ENCODE measurements around the gene LRRTM2.

The LRRTM2 gene

GRCh38 chr5:138870611-138871010 lies 4.5 kb downstream of the LRRTM2 start:
- no peak overlapping the region for H3K4me3 ChIP-seq (ENCODE audit: low read depth, low read length)
- ChIA-PET CTCF (no interaction called here), POLR2A (no interaction called here)
- TF ChIP-seq CTCF (IDR thresholded peaks at IDR 0.05; ENCODE audit: insufficient read depth, low read length, missing control alignments): no peak
- DNase-seq (ENCODE audit: low read depth, low spot score): no peak

- no peak overlapping the region for H3K4me3 ChIP-seq (ENCODE audit: low read depth, low read length)
- TF ChIP-seq CTCF (IDR thresholded peaks at IDR 0.05; ENCODE audit: insufficient read depth, low read length, missing control alignments): no peak
- CTCF ChIA-PET: interaction anchor here (1.3 kb wide), 1 partner anchor 80 kb away, joined by 3 read pairs; no protein-coding TSS in a partner anchor
- DNase-seq (ENCODE audit: low read depth, low spot score): no peak
- POLR2A ChIA-PET: no interaction called here
These were observed 5.2 kb downstream of the LRRTM2 start for GRCh38 chr5:138869763-138870500.

GRCh38 chr5:138869038-138869437 lies 6.1 kb downstream of the LRRTM2 start:
- POLR2A ChIA-PET: no interaction called here
- no peak for TF ChIP-seq CTCF (IDR thresholded peaks at IDR 0.05; ENCODE audit: insufficient read depth, low read length, missing control alignments)
- H3K4me3 ChIP-seq (ENCODE audit: low read depth, low read length): no peak overlapping the region
- no peak for DNase-seq (ENCODE audit: low read depth, low spot score)
- CTCF ChIA-PET: interaction anchor here (1.3 kb wide), 2 partner anchors 44 to 79 kb away, joined by 3 to 5 read pairs; no protein-coding TSS in a partner anchor

- TF ChIP-seq CTCF (IDR thresholded peaks at IDR 0.05; ENCODE audit: insufficient read depth, low read length, missing control alignments): no peak
- CTCF ChIA-PET: interaction anchor here (0.8 to 1.3 kb wide), 4 partner anchors 11 to 395 kb away, joined by 3 to 6 read pairs (median 5); no protein-coding TSS in a partner anchor
- POLR2A ChIA-PET: no interaction called here
- no peak for DNase-seq (ENCODE audit: low read depth, low spot score)
- H3K4me3 ChIP-seq (ENCODE audit: low read depth, low read length): no peak overlapping the region
These were observed 8.1 kb downstream of the LRRTM2 start for GRCh38 chr5:138867011-138867410.

GRCh38 chr5:138853132-138853531 lies 22.0 kb downstream of the LRRTM2 start:
- no peak overlapping the region for H3K4me3 ChIP-seq (ENCODE audit: low read depth, low read length)
- TF ChIP-seq CTCF (IDR thresholded peaks at IDR 0.05; ENCODE audit: insufficient read depth, low read length, missing control alignments): no peak
- DNase-seq (ENCODE audit: low read depth, low spot score): no peak
- ChIA-PET POLR2A (no interaction called here), CTCF (no interaction called here)

- TF ChIP-seq CTCF (IDR thresholded peaks at IDR 0.05; ENCODE audit: insufficient read depth, low read length, missing control alignments): no peak
These were observed 24.2 kb downstream of the LRRTM2 start for GRCh38 chr5:138850865-138851435.

More at GRCh38 chr5:138850865-138851435, 24.2 kb downstream of the LRRTM2 start:
- ChIA-PET CTCF (no interaction called here), POLR2A (no interaction called here)
- H3K4me3 ChIP-seq (ENCODE audit: low read depth, low read length): no peak overlapping the region
- DNase-seq (ENCODE audit: low read depth, low spot score): no peak
